ENCODE measurements around the gene BICC1. TPM values are rescaled to one million over a fixed set of nuclear protein-coding genes. Genes with fewer than 3 reads are reported as not detected.

BICC1 gene
- total and polyA plus RNA-seq, 2 of the 8 experiments (the other 6 are each of a cell fraction or from before 2014, with no cell fraction given), result 0.20 to 0.73 TPM

DNA sequence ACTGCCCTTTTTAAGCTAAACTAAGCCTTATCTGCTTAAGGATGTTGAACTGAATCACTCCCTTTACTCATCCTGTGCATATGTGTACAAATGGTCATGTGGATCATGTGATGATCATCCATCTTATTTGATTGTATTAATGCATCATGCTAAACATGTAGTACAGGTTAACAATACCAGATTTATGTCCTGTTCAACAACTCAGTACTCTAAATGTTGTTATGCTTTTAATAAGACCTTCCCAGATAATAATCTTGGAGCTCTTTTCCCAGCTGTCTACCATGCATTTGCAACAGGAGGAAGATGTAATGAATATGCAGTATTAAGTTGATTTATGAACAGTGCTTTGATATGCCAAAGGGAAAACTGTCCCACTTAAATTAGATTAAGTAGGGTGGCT is 318.0 kb downstream of the BICC1 start (continued):
- TF ChIP-seq CBX8 (IDR thresholded peaks at IDR 0.05; ENCODE audit: borderline replicate concordance, low read depth, low read length) (no peak), POU5F1 (IDR thresholded peaks at IDR 0.05; ENCODE audit: low read depth, low read length) (no peak), RBBP5 (IDR thresholded peaks at IDR 0.05; ENCODE audit: borderline replicate concordance, low read depth, low read length) (no peak)
